GM12801 (cell line): ENCODE data around the gene BEST1.

Source experiments
- CTCF ChIP-seq: IDR thresholded peaks from one replicate; pipeline ENCODE4 v1.5.1; 2011; ENCODE audit warnings: control low read depth; ENCODE audit not compliant: insufficient read length; ENCODE audit errors: extremely low read depth

Gene BEST1

GRCh38 chr11:61906522-61906909, 43.6 kb upstream of the BEST1 start:
- TF ChIP-seq CTCF: no peak

- no peak for TF ChIP-seq CTCF
Observed at GRCh38 chr11:61907282-61907681, 42.9 kb upstream of the BEST1 start.

- no peak for TF ChIP-seq CTCF
Observed at GRCh38 chr11:61907871-61908729, 42.1 kb upstream of the BEST1 start.

- TF ChIP-seq CTCF: no peak
Observed at GRCh38 chr11:61908730-61909316, 41.3 kb upstream of the BEST1 start.

GRCh38 chr11:61910187-61911127, 39.7 kb upstream of the BEST1 start:
- TF ChIP-seq CTCF: no peak

- no peak for TF ChIP-seq CTCF
Observed at GRCh38 chr11:61911128-61911700, 38.9 kb upstream of the BEST1 start.
